B cell (primary cell): ENCODE data around the gene ZNF407. TPM values are rescaled to one million over a fixed set of nuclear protein-coding genes. Genes with fewer than 3 reads are reported as not detected.

ENCODE experiments used
- ATAC-seq: fragments of 200-7000 bp; cut with Tn5 transposase; one replicate; pipeline ENCODE4 v1.10.0; 2021; ENCODE audit warnings: low read depth, mild to moderate bottlenecking, moderate number of reproducible peaks, moderate library complexity
- CTCF ChIA-PET: fragments of 350-600 bp; sonication (Branson Sonifier 250); formaldehyde crosslinking; loops from one replicate; lab custom pipeline; 2021; ENCODE audit warnings: antibody characterized with exemption, inconsistent platforms; lab: Charles Lee
- POLR2A ChIA-PET: fragments of 350-600 bp; sonication (Branson Sonifier 250); formaldehyde crosslinking; loops from one replicate; lab custom pipeline; 2021; ENCODE audit warnings: antibody characterized with exemption; lab: Charles Lee
- DNase-seq: peaks from one replicate; pipeline ENCODE4 v3.0.0; 2013
- H2AFZ ChIP-seq: 2 replicates; pipeline ENCODE4 v1.6.1; 2012; ENCODE audit warnings: mild to moderate bottlenecking, low read depth, low read length; ENCODE audit not compliant: insufficient read depth, poor library complexity, severe bottlenecking
- H3K27ac ChIP-seq, 2 donors: 1 replicate in 1 of 2; 2 replicates in 1 of 2; pipeline ENCODE4 v1.5.1; 2012 to 2013; ENCODE audit warnings: low read length in 2 of 2, mild to moderate bottlenecking in 2 of 2, moderate library complexity in 1 of 2
- H3K27me3 ChIP-seq, 4 experiments: fragments of 200-600 bp in 1 of 4; sonication (generic) in 1 of 4; replicated peaks in 1 of 4; 1 replicate in 2 of 4; 2 replicates in 2 of 4; pipeline versions ENCODE4 v1.6.1 to v1.7.0; 2013 to 2016; ENCODE audit warnings: low read length in 3 of 4, mild to moderate bottlenecking in 2 of 4, mixed read lengths in 1 of 4, moderate library complexity in 1 of 4; ENCODE audit not compliant: insufficient read depth in 4 of 4, control insufficient read depth in 3 of 4; ENCODE audit errors: control extremely low read depth in 1 of 4
- H3K36me3 ChIP-seq, 2 experiments: replicated peaks in 1 of 2; 1 replicate in 1 of 2; 2 replicates in 1 of 2; pipeline versions ENCODE4 v1.6.1 to v1.7.1; 2013; ENCODE audit warnings: low read length in 1 of 2; ENCODE audit not compliant: insufficient read depth in 2 of 2, control insufficient read depth in 1 of 2; ENCODE audit errors: control extremely low read depth in 1 of 2, extremely low read depth in 1 of 2
- H3K4me1 ChIP-seq, 2 donors: fragments of 200-600 bp in 1 of 2; sonication (generic) in 1 of 2; 1 replicate in 1 of 2; 2 replicates in 1 of 2; pipeline versions ENCODE4 v1.5.1 to v1.6.1; 2013 to 2017; ENCODE audit warnings: low read length in 2 of 2; ENCODE audit not compliant: control insufficient read depth in 2 of 2, insufficient read depth in 2 of 2
- H3K4me2 ChIP-seq: replicated peaks from 2 replicates; pipeline ENCODE3; 2012; ENCODE audit warnings: mild to moderate bottlenecking, low read depth, low read length; ENCODE audit not compliant: poor library complexity, severe bottlenecking
- H3K4me3 ChIP-seq, 5 experiments: fragments of 200-600 bp in 1 of 5; sonication (generic) in 1 of 5; 1 replicate in 3 of 5; 2 replicates in 2 of 5; pipeline versions ENCODE4 v1.5.1 to v1.7.0; 2011 to 2016; ENCODE audit warnings: low read length in 4 of 5, mild to moderate bottlenecking in 4 of 5, low read depth in 2 of 5, control low read depth in 1 of 5, moderate library complexity in 1 of 5; ENCODE audit not compliant: insufficient read depth in 1 of 5; ENCODE audit errors: control extremely low read depth in 1 of 5, extremely low read depth in 1 of 5
- H3K79me2 ChIP-seq: fragments of 200-600 bp; sonication (generic); one replicate; pipeline ENCODE4 v1.6.0; 2016; ENCODE audit warnings: low read length; ENCODE audit not compliant: control insufficient read depth, insufficient read depth
- H3K9ac ChIP-seq: fragments of 200-600 bp; sonication (generic); 2 replicates; pipeline ENCODE4 v1.6.1; 2017; ENCODE audit warnings: mild to moderate bottlenecking, low read length, moderate library complexity
- H3K9me3 ChIP-seq, 3 donors: one replicate each; pipeline versions ENCODE4 v1.6.1 to v1.7.1; 2013; ENCODE audit warnings: low read length in 2 of 3; ENCODE audit not compliant: control insufficient read depth in 2 of 3, insufficient read depth in 1 of 3; ENCODE audit errors: control extremely low read depth in 1 of 3
- H4K20me1 ChIP-seq: 2 replicates; pipeline ENCODE4 v1.6.0; 2012; ENCODE audit warnings: mild to moderate bottlenecking, low read length; ENCODE audit not compliant: insufficient read depth, control insufficient read depth, poor library complexity, severe bottlenecking
- H3K27ac Mint-ChIP-seq: one replicate; pipeline ENCODE4 v1.8.0; 2021; ENCODE audit warnings: mixed read lengths
- H3K27me3 Mint-ChIP-seq: one replicate; pipeline ENCODE4 v1.8.0; 2021; ENCODE audit warnings: mixed read lengths
- H3K4me1 Mint-ChIP-seq: one replicate; pipeline ENCODE4 v1.8.0; 2021; ENCODE audit warnings: mixed read lengths
- H3K4me3 Mint-ChIP-seq: one replicate; pipeline ENCODE4 v1.8.0; 2021; ENCODE audit warnings: mixed read lengths
- H3K9me3 Mint-ChIP-seq: one replicate; pipeline ENCODE4 v1.8.0; 2022; ENCODE audit warnings: mixed read lengths; ENCODE audit not compliant: insufficient read depth
- EZH2 ChIP-seq: IDR thresholded peaks from 2 replicates; pipeline ENCODE4 v1.6.1; 2012; ENCODE audit warnings: borderline replicate concordance, low read depth, mild to moderate bottlenecking, moderate library complexity, low read length; ENCODE audit not compliant: insufficient read depth, poor library complexity, severe bottlenecking
- WGBS: methylation state at CpG from one replicate; pipeline ENCODE4 v1.1.5; 2013; ENCODE audit warnings: missing lambda C conversion rate; ENCODE audit not compliant: insufficient coverage; 5-methylcytosine and 5-hydroxymethylcytosine counted together
- intact Hi-C: fragments of 100-400 bp; cut with micrococcal nuclease; formaldehyde crosslinking; loops from one replicate; pipeline ENCODE4 v1.10.0; 2022
- polyA plus RNA-seq: library from polyadenylated mRNA; depleted of rRNA; stranded (reverse); fragments of >200 nt; gene quantifications from 2 replicates; pipeline ENCODE4 v1.2.3, GENCODE V29; 2012
- total RNA-seq, 2 donors: library from RNA; stranded (reverse); fragments of 120-200 nt in 1 of 2; gene quantifications; 1 replicate in 1 of 2; 2 replicates in 1 of 2; pipeline versions ENCODE4 v1.2.3 to v1.2.4, GENCODE V29; 2013 to 2022
- TF ChIP-seq, protein P1 (sequence below): fragments of 200-600 bp; IDR thresholded peaks from one replicate; pipeline ENCODE4 v1.8.0; 2022; ENCODE audit warnings: antibody characterized with exemption, mild to moderate bottlenecking

The ZNF407 gene
- total and polyA plus RNA-seq, 2 donors (not counting 1 experiment from before 2014, with no cell fraction given): 4.5 to 37.1 TPM

DNA sequence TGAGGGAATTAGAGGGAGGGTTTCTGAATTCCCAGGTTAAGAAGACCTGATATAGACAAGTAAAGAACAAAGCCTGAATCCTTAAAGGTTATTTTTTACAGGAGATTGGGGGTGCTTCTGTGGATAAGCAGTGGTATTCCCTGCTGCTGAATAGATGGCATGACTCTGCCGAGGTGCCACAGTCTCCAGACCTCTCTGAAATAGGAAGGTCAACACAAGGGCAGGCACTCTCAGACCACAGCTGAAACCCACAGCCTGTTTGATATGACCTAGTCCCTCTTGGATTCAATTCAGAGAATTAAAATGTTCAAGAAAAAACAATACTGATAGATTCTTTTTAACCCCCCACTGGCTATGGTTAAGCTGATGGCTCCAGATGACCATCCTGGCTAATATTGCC, 351.9 kb downstream of the ZNF407 start:
- POLR2A ChIA-PET: no interaction called here
- Mint-ChIP-seq H3K27me3 (no peaks in the 10 kb centered on the region), H3K4me1 (peaks cover 16% of the 10 kb centered on the region), H3K9me3 (no peaks in the 10 kb centered on the region), H3K27ac (no peak overlapping the region), H3K4me3 (no peak overlapping the region)
- Histone ChIP-seq H3K4me3 (no peak overlapping the region), H4K20me1 (no peaks in the 10 kb centered on the region), H3K79me2 (no peaks in the 10 kb centered on the region), H3K4me1 (peaks cover 5 to 17% of the 10 kb centered on the region in 2 donors), H3K27ac (no peak overlapping the region), H2AFZ (no peak overlapping the region), H3K4me2 (no peak overlapping the region), H3K27me3 (no peaks in the 10 kb centered on the region), H3K36me3 (no peaks in the 10 kb centered on the region), H3K9ac (no peak overlapping the region), H3K9me3 (no peaks in the 10 kb centered on the region)
- intact Hi-C loops: no loop called here
- TF ChIP-seq EZH2: no peak
- TF ChIP-seq, protein P1, sequence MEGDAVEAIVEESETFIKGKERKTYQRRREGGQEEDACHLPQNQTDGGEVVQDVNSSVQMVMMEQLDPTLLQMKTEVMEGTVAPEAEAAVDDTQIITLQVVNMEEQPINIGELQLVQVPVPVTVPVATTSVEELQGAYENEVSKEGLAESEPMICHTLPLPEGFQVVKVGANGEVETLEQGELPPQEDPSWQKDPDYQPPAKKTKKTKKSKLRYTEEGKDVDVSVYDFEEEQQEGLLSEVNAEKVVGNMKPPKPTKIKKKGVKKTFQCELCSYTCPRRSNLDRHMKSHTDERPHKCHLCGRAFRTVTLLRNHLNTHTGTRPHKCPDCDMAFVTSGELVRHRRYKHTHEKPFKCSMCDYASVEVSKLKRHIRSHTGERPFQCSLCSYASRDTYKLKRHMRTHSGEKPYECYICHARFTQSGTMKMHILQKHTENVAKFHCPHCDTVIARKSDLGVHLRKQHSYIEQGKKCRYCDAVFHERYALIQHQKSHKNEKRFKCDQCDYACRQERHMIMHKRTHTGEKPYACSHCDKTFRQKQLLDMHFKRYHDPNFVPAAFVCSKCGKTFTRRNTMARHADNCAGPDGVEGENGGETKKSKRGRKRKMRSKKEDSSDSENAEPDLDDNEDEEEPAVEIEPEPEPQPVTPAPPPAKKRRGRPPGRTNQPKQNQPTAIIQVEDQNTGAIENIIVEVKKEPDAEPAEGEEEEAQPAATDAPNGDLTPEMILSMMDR: no peak
- DNase-seq (no peak), ATAC-seq (no peak)
- WGBS: 50% methylated on average over 1 of the region's 1 CpG
- CTCF ChIA-PET: no interaction called here

DNA sequence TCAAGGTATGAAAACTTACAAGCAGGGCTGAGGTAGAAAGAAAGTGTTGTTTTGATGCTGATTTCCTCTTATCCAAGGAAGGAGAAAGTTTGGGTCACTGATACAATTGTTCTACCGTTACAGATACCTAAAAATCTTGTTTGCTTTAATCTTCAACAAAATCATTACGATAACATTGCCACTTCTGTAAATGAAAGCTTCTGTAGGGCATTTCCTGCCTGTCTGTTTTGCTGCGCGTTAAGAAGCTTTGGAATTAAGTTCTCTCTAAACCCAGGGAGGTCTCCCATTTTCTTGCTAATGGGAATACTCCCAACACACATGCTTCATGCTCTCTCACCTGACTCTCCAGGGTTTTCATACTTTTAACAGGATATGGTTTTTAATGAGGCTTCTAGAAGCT, 352.8 kb downstream of the ZNF407 start:
- H3K27me3 Mint-ChIP-seq: no peaks in the 10 kb centered on the region
- H3K9me3 Mint-ChIP-seq: no peaks in the 10 kb centered on the region
- peak overlapping the region; percentile 13 for H3K9ac ChIP-seq
- no peak overlapping the region for H3K27ac Mint-ChIP-seq
- peaks cover 16% of the 10 kb centered on the region for H3K4me1 Mint-ChIP-seq
- ATAC-seq (no peak), DNase-seq (no peak)
- peak overlapping the region; percentile 26 for H3K4me2 ChIP-seq
- H4K20me1 ChIP-seq: no peaks in the 10 kb centered on the region
- POLR2A ChIA-PET: no interaction called here
- no peaks in the 10 kb centered on the region for H3K9me3 ChIP-seq
- no peak overlapping the region for H3K4me3 Mint-ChIP-seq
- peaks cover 5 to 17% of the 10 kb centered on the region in 2 donors for H3K4me1 ChIP-seq
- TF ChIP-seq, protein P1: no peak
- TF ChIP-seq EZH2: no peak
- CTCF ChIA-PET: no interaction called here
- no peaks in the 10 kb centered on the region for H3K27me3 ChIP-seq
- 50% methylated on average over 1 of the region's 4 CpGs for WGBS
- H2AFZ ChIP-seq: no peak overlapping the region
- no peaks in the 10 kb centered on the region for H3K79me2 ChIP-seq
- no peak overlapping the region for H3K27ac ChIP-seq
- no peaks in the 10 kb centered on the region for H3K36me3 ChIP-seq
- intact Hi-C loops: no loop called here
- H3K4me3 ChIP-seq: no peak overlapping the region
